Ishikawa (cell line): ENCODE results near the gene AATK.

Experiments used
- CEBPB ChIP-seq: IDR thresholded peaks from 2 replicates; pipeline ENCODE4 v1.6.1; 2012
- CREB1 ChIP-seq: IDR thresholded peaks from 2 replicates; pipeline ENCODE4 v1.6.1; 2012; ENCODE audit warnings: low read depth
- EGR1 ChIP-seq: IDR thresholded peaks from 2 replicates; pipeline ENCODE4 v1.6.1; 2012
- EP300 ChIP-seq: IDR thresholded peaks from 2 replicates; pipeline ENCODE4 v1.6.1; 2012; ENCODE audit warnings: borderline replicate concordance
- FOXM1 ChIP-seq: IDR thresholded peaks from 2 replicates; pipeline ENCODE4 v1.6.1; 2012; ENCODE audit warnings: low read depth, borderline replicate concordance
- MAX ChIP-seq: IDR thresholded peaks from 2 replicates; pipeline ENCODE4 v1.6.1; 2012
- NFIC ChIP-seq: IDR thresholded peaks from 2 replicates; pipeline ENCODE4 v1.6.1; 2012
- RAD21 ChIP-seq: IDR thresholded peaks from 2 replicates; pipeline ENCODE4 v1.6.1; 2012; ENCODE audit warnings: low read depth
- TAF1 ChIP-seq: IDR thresholded peaks from 2 replicates; pipeline ENCODE4 v1.6.1; 2012; ENCODE audit warnings: low read depth, mild to moderate bottlenecking
- TCF12 ChIP-seq: IDR thresholded peaks from 2 replicates; pipeline ENCODE4 v1.6.1; 2012; ENCODE audit warnings: low read depth
- TEAD4 ChIP-seq: IDR thresholded peaks from 2 replicates; pipeline ENCODE4 v1.6.1; 2012
- YY1 ChIP-seq: IDR thresholded peaks from 2 replicates; pipeline ENCODE4 v1.6.1; 2012; ENCODE audit warnings: low read depth
- ZBTB7A ChIP-seq: IDR thresholded peaks from 2 replicates; pipeline ENCODE4 v1.6.1; 2012; ENCODE audit warnings: low read depth
- TF ChIP-seq, protein P1 (sequence below): IDR thresholded peaks from 2 replicates; pipeline ENCODE4 v1.6.1; 2012
- TF ChIP-seq, protein P2 (sequence below): IDR thresholded peaks from 2 replicates; pipeline ENCODE4 v1.6.1; 2012; ENCODE audit warnings: low read depth, mild to moderate bottlenecking

Gene AATK

GRCh38 chr17:81111066-81111465, 55.0 kb downstream of the AATK start:
- TF ChIP-seq ZBTB7A (no peak), CEBPB (no peak), MAX (no peak), EP300 (no peak)

DNA sequence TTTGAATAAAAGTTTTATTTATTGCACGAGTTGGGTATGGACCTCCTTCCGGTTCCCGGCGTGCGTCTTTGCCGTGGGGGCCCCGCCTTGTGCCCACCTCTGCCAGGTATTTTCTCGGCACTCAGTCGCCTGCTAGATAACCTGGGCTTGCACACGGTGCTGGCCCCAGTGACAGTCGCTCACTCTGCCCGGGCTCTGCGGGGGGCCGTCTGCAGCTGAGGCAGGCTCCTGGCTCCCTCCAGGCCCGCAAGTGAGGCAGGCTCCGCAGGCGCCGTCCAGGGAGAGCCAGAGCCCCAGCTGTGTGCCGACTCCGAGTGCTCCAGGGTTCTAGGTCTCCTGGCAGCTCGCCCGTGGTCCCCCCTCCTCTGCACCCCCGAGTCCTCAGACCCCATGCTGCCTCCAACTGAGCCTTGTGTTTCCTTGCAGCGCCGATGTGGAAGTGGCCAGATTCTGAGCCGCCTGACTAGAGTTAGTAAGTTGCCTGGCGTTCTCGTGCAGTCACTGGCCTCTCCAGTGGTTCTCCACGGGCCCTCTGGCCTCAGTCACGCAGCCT, 55.5 kb downstream of the AATK start:
- TF ChIP-seq FOXM1 (no peak), TCF12 (no peak), MAX (no peak), CREB1 (no peak), YY1 (no peak), TEAD4 (no peak), TAF1 (no peak)
- TF ChIP-seq, protein P1, sequence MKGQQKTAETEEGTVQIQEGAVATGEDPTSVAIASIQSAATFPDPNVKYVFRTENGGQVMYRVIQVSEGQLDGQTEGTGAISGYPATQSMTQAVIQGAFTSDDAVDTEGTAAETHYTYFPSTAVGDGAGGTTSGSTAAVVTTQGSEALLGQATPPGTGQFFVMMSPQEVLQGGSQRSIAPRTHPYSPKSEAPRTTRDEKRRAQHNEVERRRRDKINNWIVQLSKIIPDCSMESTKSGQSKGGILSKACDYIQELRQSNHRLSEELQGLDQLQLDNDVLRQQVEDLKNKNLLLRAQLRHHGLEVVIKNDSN, result no peak

GRCh38 chr17:81109957-81110356, 56.1 kb downstream of the AATK start:
- no peak for TF ChIP-seq NFIC
- TF ChIP-seq TCF12, result no peak
- no peak for TF ChIP-seq FOXM1
- no peak for TF ChIP-seq ZBTB7A
- TF ChIP-seq RAD21, result no peak
- TF ChIP-seq CEBPB, result no peak
- TF ChIP-seq, protein P2, sequence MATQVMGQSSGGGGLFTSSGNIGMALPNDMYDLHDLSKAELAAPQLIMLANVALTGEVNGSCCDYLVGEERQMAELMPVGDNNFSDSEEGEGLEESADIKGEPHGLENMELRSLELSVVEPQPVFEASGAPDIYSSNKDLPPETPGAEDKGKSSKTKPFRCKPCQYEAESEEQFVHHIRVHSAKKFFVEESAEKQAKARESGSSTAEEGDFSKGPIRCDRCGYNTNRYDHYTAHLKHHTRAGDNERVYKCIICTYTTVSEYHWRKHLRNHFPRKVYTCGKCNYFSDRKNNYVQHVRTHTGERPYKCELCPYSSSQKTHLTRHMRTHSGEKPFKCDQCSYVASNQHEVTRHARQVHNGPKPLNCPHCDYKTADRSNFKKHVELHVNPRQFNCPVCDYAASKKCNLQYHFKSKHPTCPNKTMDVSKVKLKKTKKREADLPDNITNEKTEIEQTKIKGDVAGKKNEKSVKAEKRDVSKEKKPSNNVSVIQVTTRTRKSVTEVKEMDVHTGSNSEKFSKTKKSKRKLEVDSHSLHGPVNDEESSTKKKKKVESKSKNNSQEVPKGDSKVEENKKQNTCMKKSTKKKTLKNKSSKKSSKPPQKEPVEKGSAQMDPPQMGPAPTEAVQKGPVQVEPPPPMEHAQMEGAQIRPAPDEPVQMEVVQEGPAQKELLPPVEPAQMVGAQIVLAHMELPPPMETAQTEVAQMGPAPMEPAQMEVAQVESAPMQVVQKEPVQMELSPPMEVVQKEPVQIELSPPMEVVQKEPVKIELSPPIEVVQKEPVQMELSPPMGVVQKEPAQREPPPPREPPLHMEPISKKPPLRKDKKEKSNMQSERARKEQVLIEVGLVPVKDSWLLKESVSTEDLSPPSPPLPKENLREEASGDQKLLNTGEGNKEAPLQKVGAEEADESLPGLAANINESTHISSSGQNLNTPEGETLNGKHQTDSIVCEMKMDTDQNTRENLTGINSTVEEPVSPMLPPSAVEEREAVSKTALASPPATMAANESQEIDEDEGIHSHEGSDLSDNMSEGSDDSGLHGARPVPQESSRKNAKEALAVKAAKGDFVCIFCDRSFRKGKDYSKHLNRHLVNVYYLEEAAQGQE, result no peak
- no peak for TF ChIP-seq MAX
- TF ChIP-seq, protein P1, result no peak
- no peak for TF ChIP-seq TAF1
- TF ChIP-seq YY1, result no peak
- no peak for TF ChIP-seq TEAD4
- no peak for TF ChIP-seq EGR1
- no peak for TF ChIP-seq CREB1
- no peak for TF ChIP-seq EP300

GRCh38 chr17:81108220-81108619, 57.8 kb downstream of the AATK start:
- no peak for TF ChIP-seq TEAD4
- no peak for TF ChIP-seq EP300

GRCh38 chr17:81106716-81107115, 59.3 kb downstream of the AATK start:
- TF ChIP-seq NFIC (no peak), YY1 (no peak), TCF12 (no peak), ZBTB7A (no peak), EGR1 (no peak), CEBPB (no peak), CREB1 (no peak), RAD21 (no peak), MAX (no peak), FOXM1 (no peak), TAF1 (no peak), EP300 (no peak), TEAD4 (no peak)
- TF ChIP-seq, protein P2, result no peak
- TF ChIP-seq, protein P1, result no peak

- no peak for TF ChIP-seq RAD21
- TF ChIP-seq, protein P2, result no peak
- TF ChIP-seq TCF12, result no peak
- no peak for TF ChIP-seq CEBPB
- TF ChIP-seq TEAD4, result no peak
Measured at GRCh38 chr17:81103379-81103778, 62.6 kb downstream of the AATK start.
